Erythroblast (primary cell): Measurements from ENCODE around the gene MAP7D3.

Experiments
- GATA1 ChIP-seq: IDR thresholded peaks from 2 replicates; pipeline ENCODE4 v1.6.1; 2011; ENCODE audit warnings: low read depth, mild to moderate bottlenecking, control low read depth, low read length, moderate library complexity
- POLR2A ChIP-seq: IDR thresholded peaks from 2 replicates; pipeline ENCODE4 v1.6.1; 2011; ENCODE audit warnings: mild to moderate bottlenecking, low read length

DNA sequence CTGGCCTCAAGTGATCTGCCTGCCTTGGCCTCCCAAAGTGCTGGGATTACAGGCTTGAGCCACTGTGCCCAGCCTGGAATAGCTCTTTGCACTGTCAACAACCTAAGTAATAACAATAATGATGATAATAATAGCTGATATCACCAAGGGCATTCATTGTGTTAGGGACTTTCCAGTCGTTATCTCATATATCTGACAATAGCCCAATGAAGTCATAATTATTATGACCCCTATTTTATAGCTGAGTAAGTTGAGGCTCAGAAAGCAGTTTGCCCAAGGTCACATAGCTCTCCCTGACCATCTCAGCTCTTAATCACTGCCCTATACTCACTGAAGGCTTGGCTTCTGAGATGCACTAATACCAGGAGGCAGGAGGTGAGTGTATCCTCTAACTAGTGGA, 18.7 kb upstream of the MAP7D3 start:
- TF ChIP-seq POLR2A (no peak), GATA1 (no peak)
